ENCODE data around the gene EGF. TPM values are rescaled to one million over a fixed set of nuclear protein-coding genes. Genes with fewer than 3 reads are reported as not detected.

EGF gene
- total RNA-seq, 1 experiment from 2014 or later, result 26.7 TPM

- no TSS peak for BruUV-seq (replicated peaks)
- POLR2A ChIA-PET (ENCODE audit: low non-redundant PET), result no interaction called here
- TF ChIP-seq EZH2 (IDR thresholded peaks at IDR 0.05; ENCODE audit: borderline replicate concordance, low read depth, low read length, poor library complexity, severe bottlenecking), result no peak
- TF ChIP-seq, protein P1, sequence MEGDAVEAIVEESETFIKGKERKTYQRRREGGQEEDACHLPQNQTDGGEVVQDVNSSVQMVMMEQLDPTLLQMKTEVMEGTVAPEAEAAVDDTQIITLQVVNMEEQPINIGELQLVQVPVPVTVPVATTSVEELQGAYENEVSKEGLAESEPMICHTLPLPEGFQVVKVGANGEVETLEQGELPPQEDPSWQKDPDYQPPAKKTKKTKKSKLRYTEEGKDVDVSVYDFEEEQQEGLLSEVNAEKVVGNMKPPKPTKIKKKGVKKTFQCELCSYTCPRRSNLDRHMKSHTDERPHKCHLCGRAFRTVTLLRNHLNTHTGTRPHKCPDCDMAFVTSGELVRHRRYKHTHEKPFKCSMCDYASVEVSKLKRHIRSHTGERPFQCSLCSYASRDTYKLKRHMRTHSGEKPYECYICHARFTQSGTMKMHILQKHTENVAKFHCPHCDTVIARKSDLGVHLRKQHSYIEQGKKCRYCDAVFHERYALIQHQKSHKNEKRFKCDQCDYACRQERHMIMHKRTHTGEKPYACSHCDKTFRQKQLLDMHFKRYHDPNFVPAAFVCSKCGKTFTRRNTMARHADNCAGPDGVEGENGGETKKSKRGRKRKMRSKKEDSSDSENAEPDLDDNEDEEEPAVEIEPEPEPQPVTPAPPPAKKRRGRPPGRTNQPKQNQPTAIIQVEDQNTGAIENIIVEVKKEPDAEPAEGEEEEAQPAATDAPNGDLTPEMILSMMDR (conservative IDR thresholded peaks at IDR 0.05; ENCODE audit: low read depth, low read length), result no peak
Observed at GRCh38 chr4:110061076-110061475, 148.4 kb downstream of the EGF start.

More at GRCh38 chr4:110061076-110061475, 148.4 kb downstream of the EGF start:
- H3K27ac ChIP-seq (ENCODE audit: low read depth, low read length, poor library complexity, severe bottlenecking), result no peak overlapping the region
- no peaks in the 10 kb centered on the region for H3K9me3 ChIP-seq (ENCODE audit: low read depth, low read length, poor library complexity, severe bottlenecking)
- DNase-seq (ENCODE audit: low spot score), result no peak
- no peak overlapping the region for H3K4me3 ChIP-seq (ENCODE audit: low read depth, low read length, poor library complexity, severe bottlenecking)
- no peaks in the 10 kb centered on the region for H3K36me3 ChIP-seq (ENCODE audit: insufficient read depth, low read length, poor library complexity, severe bottlenecking)
- CTCF ChIA-PET, result no interaction called here
- intact Hi-C loops (cut with micrococcal nuclease; ENCODE audit: unreplicated experiment), result no loop called here
- H3K4me1 ChIP-seq (ENCODE audit: insufficient read depth, low read length, poor library complexity, severe bottlenecking), result peaks cover 5% of the 10 kb centered on the region
- no peaks in the 10 kb centered on the region for H3K27me3 ChIP-seq (replicated peaks; ENCODE audit: insufficient read depth, low read depth, low read length, poor library complexity)

Other genes with a start within 250 kb of the EGF start
- 30.5 and 33.0 TPM in 2 replicates for gene CASP6, start 209.4 kb upstream of the EGF start, total RNA-seq (2021)
- gene PLA2G12A, start 182.8 kb upstream of the EGF start, total RNA-seq (2021), result 34.5 and 36.9 TPM in 2 replicates
- 0.86 and 1.6 TPM in 2 replicates for gene CFI, start 110.9 kb upstream of the EGF start, total RNA-seq (2021)
- gene GAR1, start 97.1 kb upstream of the EGF start, total RNA-seq (2021), result 56.0 and 67.6 TPM in 2 replicates
- 0.28 and 0.47 TPM in 2 replicates for gene RRH, start 84.9 kb upstream of the EGF start, total RNA-seq (2021)
- gene LRIT3, start 64.8 kb upstream of the EGF start, total RNA-seq (2021), result 0.26 and 0.33 TPM in 2 replicates

All from A673 (cell line).